A549 (cell line): ENCODE data around the gene SLC16A6.

Experiments used
- BCL3 ChIP-seq: fragments of >200 bp; sonication (Bioruptor Twin); formaldehyde crosslinking; IDR thresholded peaks from 3 replicates; pipeline ENCODE4 v1.6.1; 2016
- CTCF ChIP-seq: fragments of >200 bp; sonication (Bioruptor Twin); formaldehyde crosslinking; IDR thresholded peaks from 3 replicates; pipeline ENCODE4 v1.5.1; 2016

- TF ChIP-seq CTCF (no peak), BCL3 (no peak)
These were observed 44.5 kb downstream of the SLC16A6 start for GRCh38 chr17:68246271-68247028.
